ENCODE data around the gene C2orf92.
"Not testable (repeated sequence)": the region's sequence is repeated elsewhere in the genome, so short reads cannot be mapped to it uniquely, and the experiment has no call there.

DNA sequence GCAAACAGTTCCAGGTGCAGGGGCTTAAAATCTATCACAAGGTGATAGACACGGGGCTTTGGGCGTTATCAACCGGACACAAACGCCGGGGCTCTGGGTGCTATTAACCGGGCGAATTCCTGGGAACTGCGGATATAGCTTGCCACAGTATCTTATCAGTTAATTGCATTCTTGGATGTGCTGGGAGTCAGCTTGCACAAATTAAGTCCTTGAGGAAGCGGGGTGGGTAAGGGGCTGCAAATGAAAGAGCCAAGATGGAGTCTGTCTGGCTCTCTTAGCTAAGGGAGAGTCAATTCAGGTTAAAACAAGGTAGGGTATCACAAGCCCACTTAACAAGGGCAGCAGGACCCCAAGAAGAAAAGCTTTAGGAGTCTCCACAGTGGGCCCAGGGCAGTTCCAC is 42.7 kb downstream of the C2orf92 start:
- TF ChIP-seq ZBTB7A (tag by site-specific recombination; IDR thresholded peaks at IDR 0.05; ENCODE audit: low read depth); ZNF121 (tag by site-specific recombination; IDR thresholded peaks at IDR 0.05); ZNF747 (tag by site-specific recombination; IDR thresholded peaks at IDR 0.05); ZNF530 (tag by site-specific recombination; IDR thresholded peaks at IDR 0.05; ENCODE audit: low read depth); ZNF843 (tag by site-specific recombination; IDR thresholded peaks at IDR 0.05); ZNF544 (tag by site-specific recombination; IDR thresholded peaks at IDR 0.05); ZNF37A (tag by site-specific recombination; IDR thresholded peaks at IDR 0.05); TCF7L2 (IDR thresholded peaks at IDR 0.05; ENCODE audit: borderline replicate concordance, low read depth, low read length); ZNF626 (tag by site-specific recombination; IDR thresholded peaks at IDR 0.05): not testable (repeated sequence)
- TF ChIP-seq, protein P1, sequence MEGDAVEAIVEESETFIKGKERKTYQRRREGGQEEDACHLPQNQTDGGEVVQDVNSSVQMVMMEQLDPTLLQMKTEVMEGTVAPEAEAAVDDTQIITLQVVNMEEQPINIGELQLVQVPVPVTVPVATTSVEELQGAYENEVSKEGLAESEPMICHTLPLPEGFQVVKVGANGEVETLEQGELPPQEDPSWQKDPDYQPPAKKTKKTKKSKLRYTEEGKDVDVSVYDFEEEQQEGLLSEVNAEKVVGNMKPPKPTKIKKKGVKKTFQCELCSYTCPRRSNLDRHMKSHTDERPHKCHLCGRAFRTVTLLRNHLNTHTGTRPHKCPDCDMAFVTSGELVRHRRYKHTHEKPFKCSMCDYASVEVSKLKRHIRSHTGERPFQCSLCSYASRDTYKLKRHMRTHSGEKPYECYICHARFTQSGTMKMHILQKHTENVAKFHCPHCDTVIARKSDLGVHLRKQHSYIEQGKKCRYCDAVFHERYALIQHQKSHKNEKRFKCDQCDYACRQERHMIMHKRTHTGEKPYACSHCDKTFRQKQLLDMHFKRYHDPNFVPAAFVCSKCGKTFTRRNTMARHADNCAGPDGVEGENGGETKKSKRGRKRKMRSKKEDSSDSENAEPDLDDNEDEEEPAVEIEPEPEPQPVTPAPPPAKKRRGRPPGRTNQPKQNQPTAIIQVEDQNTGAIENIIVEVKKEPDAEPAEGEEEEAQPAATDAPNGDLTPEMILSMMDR (tag by site-specific recombination; IDR thresholded peaks at IDR 0.05) = not testable (repeated sequence)
- TF ChIP-seq, protein P2, sequence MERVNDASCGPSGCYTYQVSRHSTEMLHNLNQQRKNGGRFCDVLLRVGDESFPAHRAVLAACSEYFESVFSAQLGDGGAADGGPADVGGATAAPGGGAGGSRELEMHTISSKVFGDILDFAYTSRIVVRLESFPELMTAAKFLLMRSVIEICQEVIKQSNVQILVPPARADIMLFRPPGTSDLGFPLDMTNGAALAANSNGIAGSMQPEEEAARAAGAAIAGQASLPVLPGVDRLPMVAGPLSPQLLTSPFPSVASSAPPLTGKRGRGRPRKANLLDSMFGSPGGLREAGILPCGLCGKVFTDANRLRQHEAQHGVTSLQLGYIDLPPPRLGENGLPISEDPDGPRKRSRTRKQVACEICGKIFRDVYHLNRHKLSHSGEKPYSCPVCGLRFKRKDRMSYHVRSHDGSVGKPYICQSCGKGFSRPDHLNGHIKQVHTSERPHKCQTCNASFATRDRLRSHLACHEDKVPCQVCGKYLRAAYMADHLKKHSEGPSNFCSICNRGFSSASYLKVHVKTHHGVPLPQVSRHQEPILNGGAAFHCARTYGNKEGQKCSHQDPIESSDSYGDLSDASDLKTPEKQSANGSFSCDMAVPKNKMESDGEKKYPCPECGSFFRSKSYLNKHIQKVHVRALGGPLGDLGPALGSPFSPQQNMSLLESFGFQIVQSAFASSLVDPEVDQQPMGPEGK (tag by site-specific recombination; IDR thresholded peaks at IDR 0.05) = not testable (repeated sequence)
